ENCODE results near the gene FAM184A.
A peak's percentile ranks its signal among the peaks of the same experiment; 100 is the strongest.
"Not testable (repeated sequence)": the region's sequence is repeated elsewhere in the genome, so short reads cannot be mapped to it uniquely, and the experiment has no call there.

Gene FAM184A

DNA sequence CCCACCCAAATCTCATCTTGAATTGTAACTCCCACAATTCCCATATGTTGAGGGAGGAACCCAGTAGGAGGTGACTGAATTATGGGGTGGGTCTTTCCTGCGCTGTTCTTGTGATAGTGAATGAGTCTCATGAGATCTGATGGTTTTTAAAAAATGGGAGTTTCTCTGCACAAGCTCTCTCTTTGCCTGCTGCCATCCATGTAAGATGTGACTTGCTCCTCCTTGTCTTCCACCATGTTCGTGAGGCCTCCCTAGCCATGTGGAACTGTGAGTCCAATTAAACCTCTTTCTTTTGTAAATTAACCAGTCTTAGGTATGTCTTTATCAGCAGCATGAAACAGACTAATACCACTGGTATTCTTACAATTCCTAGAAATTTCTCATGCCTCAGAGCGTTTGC, 69.2 kb downstream of the FAM184A start:
- not testable (repeated sequence) for FAIRE-seq

DNA sequence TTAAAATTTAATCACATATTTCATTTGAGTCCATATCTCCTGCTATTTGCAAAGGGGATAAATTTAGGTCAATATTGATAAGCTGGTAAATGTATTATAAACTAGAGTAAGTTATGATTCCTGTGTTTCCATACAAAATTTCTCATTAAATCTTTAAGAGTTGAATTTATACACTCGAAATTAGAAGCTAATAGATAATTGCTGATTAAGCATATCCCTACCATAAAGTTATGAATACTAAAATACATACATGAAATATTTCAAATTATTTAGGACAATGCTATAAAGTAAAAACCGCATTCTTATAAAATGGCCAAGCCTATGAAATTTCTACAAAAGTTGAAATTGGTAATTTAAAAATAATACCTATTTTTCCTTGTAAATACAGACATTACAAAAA, 71.5 kb downstream of the FAM184A start:
- no peak for FAIRE-seq

DNA sequence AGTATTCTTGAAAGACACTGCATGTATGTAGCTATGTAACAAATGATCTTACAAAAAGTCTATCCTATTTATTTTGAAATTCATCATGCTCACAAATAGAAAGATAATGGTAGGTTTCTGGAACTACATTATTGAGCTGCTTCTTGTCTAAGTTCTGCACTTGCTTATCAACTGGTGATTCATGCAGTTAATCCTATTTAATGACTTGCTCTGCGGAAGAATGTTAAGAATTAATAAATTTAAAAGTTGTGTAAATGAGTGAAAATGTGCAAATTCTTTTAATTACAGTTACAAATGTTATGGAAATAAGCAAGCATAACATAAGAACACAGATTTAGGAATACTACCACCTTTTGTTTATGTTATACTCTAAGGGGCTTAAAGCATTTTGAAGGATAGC, 76.4 kb downstream of the FAM184A start:
- no peak for FAIRE-seq

DNA sequence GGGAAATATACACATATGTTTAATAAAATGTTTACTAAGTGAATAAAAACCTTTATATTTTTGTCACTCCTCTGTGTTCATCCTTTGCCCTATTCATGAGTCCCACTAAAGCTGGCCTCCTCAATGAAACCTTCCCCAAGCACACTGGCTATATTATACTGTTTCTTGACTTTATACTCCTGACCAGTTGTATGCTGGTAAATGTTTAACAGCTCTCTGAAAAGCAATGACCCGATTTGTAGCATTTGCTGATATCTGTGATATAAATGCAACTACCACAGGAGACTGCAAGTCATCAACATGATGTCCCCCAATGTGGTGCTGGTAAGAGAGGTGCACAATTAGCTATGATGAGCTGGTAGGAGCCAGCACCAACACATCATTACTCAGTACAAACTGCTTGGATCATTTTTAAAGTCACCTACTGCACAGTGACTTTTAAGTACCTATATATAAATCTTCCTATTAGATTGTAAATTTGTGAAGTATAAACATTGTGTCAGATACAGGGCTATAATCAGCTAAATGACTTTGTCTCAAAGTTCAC, 78.9 kb downstream of the FAM184A start:
- no peak for FAIRE-seq

DNA sequence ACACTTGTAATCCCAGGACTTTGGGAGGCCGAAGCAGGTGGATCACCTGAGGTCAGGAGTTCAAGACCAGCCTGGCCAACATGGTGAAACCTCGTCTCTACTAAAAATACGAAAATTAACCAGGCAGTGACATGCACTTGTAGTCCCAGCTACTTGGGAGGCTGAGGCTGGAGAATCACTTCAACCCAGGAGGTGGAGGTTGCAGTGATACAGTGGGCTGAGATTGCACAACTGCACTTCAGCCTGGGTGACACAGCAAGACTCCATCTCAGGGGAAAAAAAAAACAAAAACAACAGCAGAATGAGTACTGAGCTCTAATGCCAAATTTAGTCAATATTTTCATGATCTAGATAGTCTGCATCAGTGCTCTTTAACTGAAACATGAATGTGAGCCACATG, 81.0 kb downstream of the FAM184A start:
- FAIRE-seq = not testable (repeated sequence)

DNA sequence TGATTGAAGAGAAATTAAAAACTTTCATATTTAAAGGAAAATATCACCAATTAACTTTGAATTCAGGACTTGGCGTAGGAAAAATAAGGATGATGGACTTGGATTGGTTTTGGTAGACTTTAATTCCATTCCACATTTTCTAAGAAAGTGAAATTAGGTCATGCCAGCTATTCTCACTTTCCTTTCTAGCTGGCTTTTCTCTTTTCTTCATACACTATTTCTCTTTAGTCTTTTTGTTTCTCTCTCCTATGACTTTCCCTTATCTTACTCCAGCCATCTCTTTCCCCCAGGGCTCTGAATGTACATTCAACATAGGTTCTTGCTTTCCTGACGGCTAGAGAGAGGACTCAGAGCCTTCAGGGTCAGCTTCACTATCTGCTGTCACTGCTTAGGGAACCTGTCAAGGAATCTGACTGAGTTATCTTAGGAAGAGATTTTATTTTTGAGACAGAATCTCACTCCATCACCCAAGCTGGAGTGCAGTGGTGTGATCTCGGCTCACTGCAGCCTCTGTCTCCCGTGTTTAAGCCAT, 82.1 kb downstream of the FAM184A start:
- no peak for FAIRE-seq

DNA sequence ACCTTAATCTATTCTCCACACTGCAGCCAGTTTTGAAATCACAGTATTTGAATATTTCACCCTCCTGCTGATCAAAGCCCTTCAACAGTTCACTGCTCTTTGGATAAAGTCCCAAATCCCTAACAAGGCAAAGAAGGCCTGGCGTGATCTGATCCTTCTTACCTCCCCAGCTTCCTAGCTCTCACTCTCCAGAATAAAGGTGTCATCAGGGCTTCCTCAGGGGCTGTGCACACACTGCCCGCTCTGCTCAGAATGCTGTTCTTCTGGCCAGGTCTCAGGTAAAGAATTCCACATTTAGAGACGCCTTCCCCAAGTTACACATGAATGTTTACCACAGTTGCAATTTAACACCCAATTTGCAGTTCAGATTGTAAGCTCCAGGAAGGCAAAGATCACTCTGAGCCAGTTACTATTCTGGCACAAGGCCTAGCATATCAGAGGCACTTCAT, 84.6 kb downstream of the FAM184A start:
- FAIRE-seq = no peak

DNA sequence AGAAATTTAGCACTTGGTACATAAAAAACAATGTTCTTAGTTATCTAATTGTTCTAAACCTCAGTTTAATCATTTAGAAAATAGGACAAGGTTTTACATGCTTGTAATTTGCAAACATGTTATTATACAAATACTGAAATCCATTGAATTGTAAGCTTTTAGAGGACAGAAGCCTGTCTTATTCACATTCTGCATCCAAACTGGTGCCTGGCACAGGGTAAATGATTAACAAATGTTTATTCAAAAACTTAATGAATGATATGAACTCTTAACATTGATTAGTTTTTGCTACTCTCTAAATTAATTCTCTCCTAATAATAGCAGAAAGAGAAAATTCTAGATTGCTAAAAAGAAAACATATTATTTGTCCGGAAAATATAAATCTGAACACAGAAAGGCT, 85.1 kb downstream of the FAM184A start:
- no peak for FAIRE-seq

DNA sequence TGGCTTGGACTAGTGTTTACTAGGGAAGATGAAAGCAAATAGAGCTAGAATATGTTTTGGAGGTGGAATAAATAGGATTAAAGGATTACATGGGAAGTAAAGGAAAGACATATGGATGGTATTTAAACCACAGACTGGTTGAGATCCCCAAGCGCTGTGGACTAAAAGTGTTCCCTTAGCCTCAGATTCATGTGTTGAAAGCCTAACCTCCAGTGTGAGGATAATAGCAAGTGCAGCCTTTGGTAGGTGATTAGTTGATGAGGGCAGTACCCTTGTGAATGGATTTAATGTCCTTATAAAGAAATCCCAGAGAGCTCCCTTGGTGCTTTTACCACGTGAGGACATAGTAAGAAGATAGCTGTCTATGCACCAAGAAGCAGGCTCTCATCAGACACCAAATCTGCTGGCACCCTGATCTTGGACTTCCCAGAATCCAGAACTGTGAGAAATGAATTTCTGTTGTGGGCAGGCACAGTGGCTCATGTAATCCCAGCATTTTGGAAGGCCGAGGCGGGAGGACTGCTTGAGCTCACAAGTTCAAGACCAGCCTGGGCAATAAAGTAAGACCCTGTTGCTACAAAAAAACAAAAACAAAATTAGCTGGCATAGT, 86.2 kb downstream of the FAM184A start:
- no peak for FAIRE-seq

DNA sequence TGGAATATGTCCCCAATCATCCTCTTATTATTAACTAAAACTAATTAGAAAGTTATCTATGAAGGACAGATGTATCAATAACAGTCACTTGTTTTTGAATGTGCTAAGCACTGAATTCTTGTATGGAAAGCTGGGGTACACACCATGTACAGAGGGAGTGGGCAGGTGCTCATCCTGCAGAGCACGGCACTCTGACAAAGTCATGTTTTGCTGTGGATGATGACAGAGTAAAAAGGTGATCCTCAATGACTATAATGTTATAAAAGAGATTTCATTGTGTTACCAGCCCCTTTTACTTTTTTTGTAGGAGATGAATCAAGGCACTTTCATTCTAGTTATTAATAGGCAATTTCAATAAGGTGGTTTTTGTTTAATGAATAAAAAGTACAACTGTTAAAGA, 92.2 kb downstream of the FAM184A start:
- no peak for FAIRE-seq

DNA sequence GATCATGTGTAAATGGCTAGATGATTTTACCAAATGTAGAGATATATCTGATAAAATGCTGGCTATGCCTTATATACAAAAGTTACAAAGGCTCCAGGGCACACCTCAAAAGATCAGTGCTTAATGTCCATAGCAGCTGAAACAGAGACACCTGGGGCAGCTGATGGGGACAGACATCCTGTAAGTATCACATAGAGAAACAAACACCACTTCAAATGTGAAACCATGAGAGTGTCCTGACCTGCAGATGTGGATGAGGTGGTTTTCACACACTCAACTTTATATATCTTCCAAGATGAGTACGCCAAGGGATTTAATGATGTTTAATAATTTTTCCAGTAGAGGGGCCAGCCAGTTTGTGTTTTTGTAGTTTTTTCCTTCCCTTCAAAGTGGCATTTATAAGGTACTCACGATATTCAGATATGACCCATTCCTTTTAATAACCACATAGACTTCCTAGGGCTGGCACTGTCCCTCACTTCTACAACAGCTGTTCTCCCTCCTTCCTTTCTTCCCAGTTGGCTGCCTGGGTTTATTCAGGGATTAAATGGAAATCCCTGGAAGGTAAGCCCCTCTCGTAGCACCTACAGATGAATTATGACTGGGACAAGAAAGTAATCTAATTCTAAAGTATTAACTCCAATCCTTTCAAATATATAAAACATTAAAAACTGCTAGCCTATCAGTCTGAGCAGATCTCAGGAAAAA, 93.2 kb downstream of the FAM184A start:
- FAIRE-seq = no peak

DNA sequence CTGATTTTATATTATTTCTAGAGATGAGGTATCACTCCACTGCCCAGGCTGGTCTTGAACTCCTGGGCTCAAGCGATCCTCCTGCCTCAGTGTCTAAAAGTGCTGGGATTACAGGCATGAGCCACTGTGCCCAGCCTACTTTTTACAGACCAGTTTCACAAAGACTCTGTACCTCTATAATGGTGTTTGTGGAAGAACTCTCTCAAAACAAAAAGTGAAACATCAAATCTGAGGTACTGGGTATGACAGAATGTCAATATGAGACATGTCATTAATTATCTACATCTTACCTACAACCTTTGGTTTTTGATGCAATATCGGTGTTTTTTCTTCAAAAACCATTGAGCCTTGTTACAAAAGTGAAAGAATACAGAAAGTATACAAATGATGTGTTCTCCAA, 94.1 kb downstream of the FAM184A start:
- FAIRE-seq = no peak

DNA sequence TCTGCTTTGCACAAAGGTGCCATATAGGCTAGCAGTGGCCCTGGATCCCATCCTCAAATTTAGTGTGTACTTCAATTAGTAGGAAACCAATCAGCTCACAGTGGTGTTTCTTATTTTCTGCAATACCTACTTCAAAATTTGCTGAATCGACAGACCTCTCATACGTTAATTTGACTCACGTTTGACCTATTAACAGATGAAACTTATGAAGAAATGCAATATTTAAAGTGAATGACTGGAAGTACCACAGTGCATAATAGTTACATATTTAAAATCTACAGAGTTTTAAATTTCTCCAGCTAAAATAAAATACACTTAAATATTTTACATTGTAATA, 95.9 kb downstream of the FAM184A start:
- FAIRE-seq = no peak

DNA sequence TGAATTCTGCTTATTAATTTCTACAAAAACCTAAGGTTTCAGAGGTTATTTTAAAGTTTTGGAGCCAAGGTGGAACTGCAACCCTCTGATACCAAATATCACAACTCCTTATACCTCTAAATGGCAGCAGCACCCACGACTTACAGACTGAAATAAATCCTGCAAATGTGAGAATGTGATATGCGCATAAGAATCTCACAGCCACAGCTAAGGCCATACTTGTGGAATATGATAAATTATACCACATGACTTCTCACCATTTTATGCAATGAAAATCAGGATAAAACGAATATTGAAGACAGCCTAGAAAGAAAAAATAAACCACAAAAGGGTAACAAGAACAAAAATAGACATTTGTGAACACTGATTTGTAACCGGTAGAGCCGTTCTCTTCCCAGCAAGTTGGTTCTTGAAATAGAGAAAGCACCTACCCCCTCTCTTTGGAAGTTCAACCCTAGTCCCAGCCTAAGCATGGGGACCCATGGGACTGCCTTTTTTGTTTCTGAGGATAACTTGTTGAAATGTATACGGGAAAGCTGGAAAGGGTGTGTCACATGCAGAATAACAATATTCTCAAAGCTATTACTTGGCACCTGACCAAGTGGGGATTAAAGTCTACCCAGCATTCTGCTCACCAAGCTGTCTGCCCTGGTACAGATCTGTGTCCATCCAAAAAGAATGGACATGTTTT, 96.4 kb downstream of the FAM184A start:
- FAIRE-seq = no peak

DNA sequence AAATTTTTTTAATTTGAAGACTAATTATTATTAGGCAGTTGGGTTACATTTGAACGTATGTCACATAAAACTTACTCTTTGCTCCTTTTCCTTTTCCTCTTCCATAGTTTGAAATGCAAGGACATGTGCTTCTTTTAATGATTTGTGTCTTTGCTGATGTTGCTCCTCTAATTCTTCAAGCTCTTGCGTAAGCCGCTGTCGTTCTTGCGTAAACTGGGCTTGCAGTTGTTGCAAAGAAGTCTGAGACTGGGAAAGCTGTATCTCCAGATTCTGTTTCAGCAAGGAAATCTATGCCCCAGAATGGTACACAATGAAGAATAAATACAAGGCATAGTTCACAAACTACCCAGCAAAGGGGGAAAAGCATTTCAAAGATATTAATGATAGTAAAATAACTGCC, 98.4 kb downstream of the FAM184A start:
- FAIRE-seq = no peak

DNA sequence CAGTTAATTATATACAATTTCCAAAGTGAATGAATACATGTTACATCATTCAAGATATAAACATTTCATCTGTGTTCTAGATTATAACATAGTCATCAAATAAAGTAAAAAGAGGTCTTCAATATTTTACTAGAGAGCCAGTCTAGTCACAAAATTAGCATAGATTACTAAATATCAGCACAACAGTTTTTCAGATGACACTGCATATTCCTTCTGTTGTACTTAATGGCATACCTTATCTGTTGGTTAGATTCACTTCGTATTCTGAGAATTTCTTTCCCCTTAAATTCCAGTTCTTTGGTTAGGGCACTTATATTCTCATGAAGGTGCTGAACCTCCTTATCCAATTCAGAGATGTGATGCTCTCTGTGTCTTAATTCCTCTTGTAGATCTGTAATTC, 103.7 kb downstream of the FAM184A start:
- no peak for FAIRE-seq

DNA sequence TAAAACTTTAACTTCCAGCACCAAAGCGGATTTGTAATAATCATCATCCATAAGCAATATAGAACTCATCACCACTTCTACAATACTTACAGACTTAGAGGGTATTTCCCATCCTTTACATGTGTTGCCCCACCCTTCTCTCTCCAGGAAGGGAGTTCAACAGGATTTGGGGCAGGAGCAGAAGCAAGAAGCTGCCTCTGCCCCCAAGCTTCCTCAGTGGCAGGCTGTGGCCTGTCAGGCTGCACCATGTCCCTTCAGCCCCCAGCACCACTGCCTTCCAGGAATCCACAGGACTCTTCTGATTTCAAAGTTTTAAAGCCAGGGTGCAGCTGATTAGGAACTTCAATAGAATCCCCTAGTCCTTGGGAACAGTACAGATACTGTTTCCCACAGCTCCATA, 106.8 kb downstream of the FAM184A start:
- FAIRE-seq = no peak

DNA sequence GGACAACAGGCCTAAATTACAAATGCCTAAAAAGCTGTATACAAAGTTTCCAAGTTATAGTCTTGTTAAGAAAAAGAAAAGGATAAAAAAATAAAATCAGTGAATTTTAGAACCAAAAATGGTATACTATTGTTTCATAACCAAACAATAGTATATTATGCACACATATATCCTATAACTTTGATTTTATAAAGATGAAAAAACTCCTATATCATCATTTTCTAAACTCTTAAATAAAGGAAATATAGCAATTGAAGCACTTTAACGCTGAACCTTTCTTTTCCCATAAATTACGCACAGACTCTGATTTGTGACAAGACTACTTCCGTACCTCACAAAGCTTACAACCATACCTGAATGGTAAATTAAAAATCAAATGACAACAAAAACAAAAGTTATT, 107.6 kb downstream of the FAM184A start:
- no peak for FAIRE-seq

DNA sequence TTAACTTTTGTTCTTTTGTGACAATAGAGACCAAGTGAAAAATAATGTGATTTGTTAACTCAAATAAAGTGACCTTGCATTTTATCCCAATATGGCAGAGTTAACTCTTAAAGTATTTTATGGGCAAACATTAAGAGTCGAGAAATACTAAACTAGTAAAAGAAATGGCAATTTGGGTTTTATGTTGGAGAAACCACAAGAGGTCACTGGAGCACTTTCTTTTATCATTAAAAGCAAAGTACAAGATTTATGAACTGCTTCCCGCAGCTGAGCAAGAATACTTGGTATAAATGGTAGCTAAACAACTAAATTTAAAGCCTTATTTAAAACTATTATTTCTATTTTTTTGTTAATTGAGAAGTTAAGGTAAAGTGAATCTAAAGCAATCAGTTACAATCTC, 110.0 kb downstream of the FAM184A start:
- no peak for FAIRE-seq

DNA sequence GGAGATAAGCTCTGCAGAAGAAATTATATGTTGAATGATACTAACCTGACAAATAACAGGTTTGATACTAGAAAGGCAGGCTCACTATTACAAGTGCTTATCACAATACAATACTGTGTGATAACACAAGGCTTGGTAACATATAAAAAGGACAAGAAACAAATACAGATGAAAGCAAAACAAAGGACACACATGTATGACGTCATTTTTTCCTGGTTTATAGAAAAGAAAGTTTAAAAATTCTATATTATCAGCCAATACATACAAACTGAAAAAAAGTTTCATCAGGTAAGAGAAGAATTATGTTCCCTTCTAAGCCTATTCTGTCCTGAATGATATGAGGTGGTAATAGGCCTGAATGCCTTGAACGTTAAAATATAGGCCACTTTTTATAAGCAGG, 111.2 kb downstream of the FAM184A start:
- no peak for FAIRE-seq

DNA sequence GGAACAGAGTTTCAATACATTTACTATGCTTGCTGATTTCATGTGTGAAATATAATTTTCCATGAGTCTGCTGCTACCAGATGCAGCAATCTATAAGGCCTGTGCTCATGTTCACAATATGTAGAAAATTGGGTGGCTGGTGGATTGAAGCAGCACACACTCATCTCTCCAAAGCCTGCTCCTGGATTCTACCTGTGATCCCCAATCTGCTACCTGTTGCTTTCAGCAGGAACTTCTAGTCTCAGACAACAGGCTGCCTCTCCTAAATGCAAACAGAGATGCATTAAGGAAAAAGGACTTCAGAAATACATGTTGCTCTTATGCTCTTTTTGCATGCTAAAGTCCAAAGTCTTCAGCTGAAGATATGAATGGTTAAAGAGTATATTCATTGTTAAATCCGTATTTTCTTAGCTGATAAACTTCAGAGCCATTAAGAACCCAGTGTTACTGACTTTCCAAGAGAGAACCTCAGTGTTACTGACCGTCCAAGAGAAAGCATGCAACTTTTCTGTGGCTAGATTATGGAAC, 112.6 kb downstream of the FAM184A start:
- FAIRE-seq = no peak

DNA sequence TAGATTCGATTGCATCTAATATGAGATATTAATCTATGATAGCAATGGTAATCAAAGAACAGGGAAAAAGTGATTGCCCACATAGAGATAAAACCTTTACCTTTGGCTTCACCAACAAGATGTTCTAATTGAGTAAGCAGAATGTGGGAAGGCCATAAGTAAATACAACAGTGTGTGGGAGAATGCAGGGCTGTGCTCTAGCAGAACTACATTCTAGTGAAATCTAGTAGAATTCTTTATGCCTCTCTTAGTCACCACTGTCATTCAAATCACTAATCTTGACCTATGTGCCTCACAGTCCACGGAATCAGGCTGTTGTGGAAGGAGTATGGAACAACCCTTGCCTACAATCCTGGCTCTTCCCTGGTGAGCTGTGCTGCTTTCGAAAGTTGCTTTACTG, 113.1 kb downstream of the FAM184A start:
- no peak for FAIRE-seq

DNA sequence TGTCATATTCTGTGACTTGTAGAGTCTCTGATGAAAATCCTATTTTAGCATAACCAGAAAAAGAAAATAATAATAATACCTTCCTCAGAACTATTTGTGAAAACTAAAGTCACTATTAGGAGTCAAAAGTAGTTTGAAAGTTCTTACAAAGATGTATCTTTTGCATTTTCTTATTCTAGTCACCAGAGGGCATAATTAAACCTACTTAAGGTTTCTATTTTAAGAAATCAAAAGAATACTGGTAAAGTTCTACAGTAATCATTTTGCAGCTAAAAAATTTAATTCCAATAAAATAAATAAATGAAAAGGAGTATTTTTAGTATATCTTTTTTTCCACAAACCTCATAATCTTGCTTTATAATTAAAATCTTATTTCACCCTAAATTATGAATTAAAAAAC, 115.5 kb downstream of the FAM184A start:
- peak; percentile 57 for FAIRE-seq

DNA sequence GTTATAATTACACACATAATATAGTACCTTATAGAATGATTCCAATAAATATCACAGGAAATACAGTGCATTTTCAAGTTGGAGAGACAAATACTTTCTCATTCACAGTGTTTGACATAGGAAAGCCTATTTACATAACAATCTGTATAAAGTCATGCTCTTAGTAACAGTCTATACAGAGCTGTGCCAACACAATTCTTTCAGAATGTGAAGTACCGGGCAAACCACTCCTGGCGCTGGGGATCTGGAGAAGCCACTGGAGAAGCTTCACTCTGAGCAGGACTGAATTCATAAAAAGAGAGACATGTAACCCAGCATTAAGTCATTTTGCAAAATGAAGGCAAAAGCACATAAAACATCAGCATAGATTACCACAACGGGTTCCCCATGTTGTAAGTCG, 118.6 kb downstream of the FAM184A start:
- no peak for FAIRE-seq
